Stimulated activated CD4-positive, alpha-beta T cell treated with anti-CD3 and anti-CD28 coated beads, Interleukin-2, amount 100 ng/mL, for 4 hours (primary cell): ENCODE results near the gene CD96.
"Not testable (repeated sequence)": the region's sequence is repeated elsewhere in the genome, so short reads cannot be mapped to it uniquely, and the experiment has no call there.

ENCODE experiments used
- DNase-seq: peaks from one replicate; pipeline ENCODE4 v3.0.0-alpha.2; 2020; ENCODE audit warnings: low read depth

CD96 gene

DNA sequence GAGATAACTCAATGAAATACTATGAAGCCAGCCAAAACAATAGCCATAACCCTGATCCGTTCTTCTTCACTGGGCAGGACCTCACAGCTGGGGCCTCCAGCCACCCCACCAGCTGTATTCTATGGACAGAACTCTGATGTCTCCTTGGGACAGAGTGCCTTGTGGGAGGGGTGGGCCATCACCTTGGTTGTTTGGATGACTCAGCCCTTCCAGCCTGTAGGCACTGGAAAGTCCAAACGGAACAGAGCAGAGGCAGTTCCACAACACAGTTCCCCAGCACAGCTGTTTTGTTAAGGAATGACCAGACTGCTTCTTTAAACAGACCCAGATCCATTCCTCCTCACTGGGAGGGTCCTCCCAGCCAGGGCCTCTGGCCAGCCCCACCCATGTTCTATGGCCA lies 85.1 kb downstream of the CD96 start:
- DNase-seq = no peak

DNA sequence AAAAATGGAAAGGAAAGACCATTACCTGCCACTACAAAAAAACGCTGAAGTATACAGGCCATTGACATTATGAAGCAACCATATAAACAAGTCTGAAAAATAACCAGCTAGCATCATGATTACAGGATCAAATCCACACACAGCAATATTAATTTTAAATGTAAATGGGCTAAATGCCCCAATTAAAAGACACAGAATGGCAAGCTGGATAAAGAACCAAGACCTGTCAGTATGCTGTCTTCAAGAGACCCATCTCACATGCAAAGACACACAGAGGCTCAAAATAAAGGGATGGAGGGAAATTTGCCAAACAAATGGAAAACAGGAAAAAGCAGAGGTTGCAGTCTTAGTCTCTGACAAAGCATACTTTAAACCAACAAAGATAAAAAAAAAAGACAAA lies 87.0 kb downstream of the CD96 start:
- not testable (repeated sequence) for DNase-seq

GRCh38 chr3:111630638-111631037 lies 88.6 kb downstream of the CD96 start:
- not testable (repeated sequence) for DNase-seq

- no peak for DNase-seq
These were observed 93.4 kb downstream of the CD96 start for GRCh38 chr3:111635403-111635802.

GRCh38 chr3:111636366-111636885 lies 94.4 kb downstream of the CD96 start:
- no peak for DNase-seq

DNA sequence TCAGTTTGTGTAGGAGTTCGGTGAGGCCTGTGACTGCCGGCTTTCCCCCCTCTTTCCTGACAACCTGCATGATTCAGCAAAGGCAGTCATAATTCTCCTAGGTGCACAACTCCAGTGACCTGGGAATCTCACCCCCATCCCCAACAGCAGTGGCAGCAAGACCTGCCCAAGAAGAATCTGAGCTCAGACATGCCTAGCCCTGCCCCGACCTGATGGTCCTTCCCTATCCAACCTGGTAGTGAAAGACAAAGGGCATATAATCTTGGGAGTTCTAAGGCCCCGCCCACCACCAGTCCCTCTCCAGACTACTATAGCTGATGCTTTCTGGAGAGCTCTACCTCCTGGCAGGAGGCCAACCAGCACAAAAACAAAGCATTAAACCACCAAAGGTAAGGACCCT lies 97.3 kb downstream of the CD96 start:
- DNase-seq = no peak

DNA sequence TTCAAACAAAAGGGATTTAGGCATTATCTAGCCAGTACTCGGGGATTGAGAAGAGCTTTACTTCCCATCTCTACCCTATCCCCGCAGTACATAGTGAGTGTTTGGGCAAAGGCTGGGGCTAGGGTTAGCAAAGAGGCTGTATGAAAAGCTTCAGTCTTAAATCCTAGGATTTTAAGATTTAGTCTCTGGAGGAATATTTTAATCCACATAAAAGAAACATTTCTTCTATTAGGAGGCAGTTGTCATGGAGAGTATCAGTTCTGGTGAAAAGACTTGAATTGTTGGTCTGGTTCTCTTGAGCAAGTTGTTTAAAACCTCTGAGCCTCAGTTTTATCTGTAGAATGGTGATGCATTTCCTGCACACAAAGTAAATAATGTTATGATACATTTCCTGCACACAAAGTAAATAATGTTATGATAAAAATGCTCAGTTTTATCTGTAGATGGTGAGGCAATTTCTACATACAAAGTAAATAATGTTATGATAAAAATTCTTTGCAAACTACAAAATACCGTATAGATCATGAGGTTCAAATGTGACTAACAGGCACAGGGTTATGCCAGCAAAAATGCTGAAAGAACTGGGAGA lies 107.1 kb downstream of the CD96 start:
- DNase-seq = no peak

GRCh38 chr3:111650378-111651275 lies 108.6 kb downstream of the CD96 start:
- DNase-seq = no peak

DNA sequence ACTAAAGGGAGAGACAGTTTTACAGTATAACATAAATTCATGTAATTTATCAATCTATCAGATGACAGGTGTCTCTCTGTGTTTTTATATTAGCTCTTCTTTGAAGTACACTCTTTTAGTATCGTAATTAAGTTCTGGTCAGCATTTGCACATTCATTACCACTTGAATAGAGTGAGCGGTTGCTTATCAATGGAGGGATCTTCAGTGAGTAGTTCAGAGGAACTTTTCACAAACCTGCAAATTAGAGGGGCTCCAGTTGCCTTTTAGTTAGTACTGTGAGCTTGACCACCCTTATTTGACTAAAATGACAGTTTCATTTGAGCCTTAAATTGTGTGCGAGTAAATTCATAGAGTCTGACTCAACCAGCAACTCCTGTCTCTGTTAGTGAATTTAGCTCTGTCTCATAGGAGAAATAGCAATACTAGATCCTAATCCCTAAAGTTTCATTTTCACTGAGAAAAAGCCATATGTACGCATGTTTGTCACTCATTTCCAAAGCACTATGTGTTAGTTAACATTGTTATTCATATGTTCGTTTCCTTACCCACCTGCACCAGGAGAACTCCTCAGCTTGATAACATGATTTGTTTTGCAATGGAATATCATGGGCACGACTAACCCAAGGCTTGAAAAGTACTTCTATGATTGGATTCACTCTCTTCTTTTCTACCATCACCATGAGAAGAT lies 110.6 kb downstream of the CD96 start:
- no peak for DNase-seq

GRCh38 chr3:111653766-111654165 lies 111.8 kb downstream of the CD96 start:
- no peak for DNase-seq

DNA sequence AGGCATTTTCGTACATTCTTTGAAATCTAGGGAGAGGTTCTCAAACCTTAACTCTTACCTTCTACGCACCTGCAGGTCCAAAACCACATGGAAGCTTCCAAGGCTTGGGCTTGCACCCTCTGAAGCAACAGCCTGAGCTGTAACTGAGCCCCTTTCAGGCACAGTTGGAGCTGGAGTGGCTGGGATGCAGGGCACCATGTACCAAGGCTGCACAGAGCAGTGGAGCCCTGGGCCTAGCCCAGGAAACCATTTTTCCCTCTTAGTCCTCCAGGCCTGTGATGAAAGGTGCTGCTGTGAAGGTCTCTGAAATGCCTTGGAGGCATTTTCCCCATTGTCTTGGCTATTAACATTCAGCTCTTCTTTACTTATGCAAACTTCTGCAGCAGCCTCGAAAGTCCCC lies 120.0 kb downstream of the CD96 start:
- no peak for DNase-seq

DNA sequence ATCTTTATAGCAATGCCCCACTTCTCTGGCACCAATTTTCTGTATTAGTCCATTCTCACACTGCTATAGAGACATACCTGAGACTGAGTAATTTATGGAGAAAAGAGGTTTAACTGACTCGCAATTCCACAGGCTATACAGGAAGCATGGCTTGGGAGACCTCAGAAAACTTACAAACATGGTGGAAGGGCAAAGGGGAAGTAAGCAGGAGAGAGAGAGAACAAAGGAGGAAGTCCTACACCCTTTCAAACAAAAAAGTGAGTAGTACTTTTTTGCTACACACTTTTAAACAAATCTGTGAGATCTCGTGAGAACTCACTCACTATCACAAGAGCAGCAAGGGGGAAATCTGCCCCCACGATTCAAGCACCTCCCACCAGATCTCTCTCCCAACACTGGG lies 120.9 kb downstream of the CD96 start:
- DNase-seq = no peak

GRCh38 chr3:111666041-111666735 lies 124.2 kb downstream of the CD96 start:
- no peak for DNase-seq

- DNase-seq = no peak
These were observed 125.2 kb downstream of the CD96 start for GRCh38 chr3:111667170-111667569.

- peak; percentile 73 for DNase-seq
These were observed 125.7 kb downstream of the CD96 start for GRCh38 chr3:111667621-111668239.

GRCh38 chr3:111668326-111668725 lies 126.3 kb downstream of the CD96 start:
- DNase-seq = no peak

DNA sequence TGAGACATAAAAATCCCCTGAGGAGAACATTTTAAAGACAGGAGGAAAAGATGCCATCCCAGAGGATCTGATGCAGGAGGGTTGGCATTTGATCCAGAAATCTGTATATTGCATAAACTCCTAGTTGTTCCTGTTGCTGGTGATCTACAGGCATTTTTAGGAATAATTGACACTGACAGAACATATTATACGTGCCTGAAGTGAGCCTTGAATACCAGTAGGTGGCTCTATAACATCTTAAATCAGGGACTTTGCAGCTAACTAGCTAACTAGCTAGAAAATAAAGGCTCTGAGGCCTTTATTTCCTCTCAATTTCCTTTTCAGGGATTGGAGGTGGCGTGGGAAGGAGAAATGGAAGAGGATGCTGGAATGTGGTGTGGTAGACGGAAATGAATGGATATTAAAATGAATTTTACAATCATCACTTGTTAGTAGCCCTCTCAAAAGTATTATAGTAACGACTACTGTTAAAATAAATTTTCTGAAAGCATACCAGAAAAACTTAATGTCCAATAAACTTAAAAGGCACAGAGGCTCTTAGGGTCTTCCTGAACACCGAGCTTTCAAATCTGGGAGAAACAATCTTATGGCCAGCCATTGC lies 127.0 kb downstream of the CD96 start:
- DNase-seq = no peak

GRCh38 chr3:111669926-111670630 lies 128.1 kb downstream of the CD96 start:
- no peak for DNase-seq

GRCh38 chr3:111672461-111672860 lies 130.5 kb downstream of the CD96 start:
- DNase-seq = not testable (repeated sequence)

- no peak for DNase-seq
These were observed 133.8 kb downstream of the CD96 start for GRCh38 chr3:111675846-111676210.
